ENCODE results near the gene DYSF. TPM values are rescaled to one million over a fixed set of nuclear protein-coding genes. Genes with fewer than 3 reads are reported as not detected.
"Not testable (repeated sequence)": the region's sequence is repeated elsewhere in the genome, so short reads cannot be mapped to it uniquely, and the experiment has no call there.

Gene DYSF
- total RNA-seq, 1 donor from 2014 or later, result 20.1 TPM

GRCh38 chr2:71646028-71646427 is 192.7 kb downstream of the DYSF start:
- DNase-seq (ENCODE audit: low read depth), result no peak

- DNase-seq (ENCODE audit: low read depth), result no peak
These were observed 194.0 kb downstream of the DYSF start for GRCh38 chr2:71647356-71647755.

GRCh38 chr2:71655498-71655897 is 202.1 kb downstream of the DYSF start:
- no peak for DNase-seq (ENCODE audit: low read depth)

- DNase-seq (ENCODE audit: low read depth), result not testable (repeated sequence)
These were observed 204.9 kb downstream of the DYSF start for GRCh38 chr2:71658256-71658655.

GRCh38 chr2:71658771-71659170 is 205.4 kb downstream of the DYSF start:
- no peak for DNase-seq (ENCODE audit: low read depth)

GRCh38 chr2:71659868-71660518 is 206.6 kb downstream of the DYSF start:
- no peak for DNase-seq (ENCODE audit: low read depth)

- DNase-seq (ENCODE audit: low read depth), result no peak
These were observed 208.4 kb downstream of the DYSF start for GRCh38 chr2:71661782-71662181.

GRCh38 chr2:71662665-71663394 is 209.5 kb downstream of the DYSF start:
- DNase-seq (ENCODE audit: low read depth), result no peak

GRCh38 chr2:71664161-71664560 is 210.8 kb downstream of the DYSF start:
- DNase-seq (ENCODE audit: low read depth), result no peak

- DNase-seq (ENCODE audit: low read depth), result no peak
These were observed 212.1 kb downstream of the DYSF start for GRCh38 chr2:71665168-71666093.

- no peak for DNase-seq (ENCODE audit: low read depth)
These were observed 212.7 kb downstream of the DYSF start for GRCh38 chr2:71666094-71666474.

- no peak for DNase-seq (ENCODE audit: low read depth)
These were observed 214.2 kb downstream of the DYSF start for GRCh38 chr2:71667256-71668182.

GRCh38 chr2:71668326-71669057 is 215.1 kb downstream of the DYSF start:
- DNase-seq (ENCODE audit: low read depth), result no peak

- DNase-seq (ENCODE audit: low read depth), result no peak
These were observed 215.7 kb downstream of the DYSF start for GRCh38 chr2:71669058-71669456.

- no peak for DNase-seq (ENCODE audit: low read depth)
These were observed 216.5 kb downstream of the DYSF start for GRCh38 chr2:71669628-71670429.

GRCh38 chr2:71670430-71670795 is 217.1 kb downstream of the DYSF start:
- no peak for DNase-seq (ENCODE audit: low read depth)

- DNase-seq (ENCODE audit: low read depth), result no peak
These were observed 218.0 kb downstream of the DYSF start for GRCh38 chr2:71671203-71671854.

GRCh38 chr2:71671895-71672825 is 218.8 kb downstream of the DYSF start:
- no peak for DNase-seq (ENCODE audit: low read depth)

Measured in renal cortical epithelial cell (primary cell).